Pons (tissue), 1 donor: ENCODE results near the gene KLF1.
"Not testable (repeated sequence)": the region's sequence is repeated elsewhere in the genome, so short reads cannot be mapped to it uniquely, and the experiment has no call there.

Experiments
- DNase-seq: peaks from one replicate; pipeline ENCODE4 v3.0.0-alpha.2; 2016; ENCODE audit warnings: low spot score

KLF1 gene

DNA sequence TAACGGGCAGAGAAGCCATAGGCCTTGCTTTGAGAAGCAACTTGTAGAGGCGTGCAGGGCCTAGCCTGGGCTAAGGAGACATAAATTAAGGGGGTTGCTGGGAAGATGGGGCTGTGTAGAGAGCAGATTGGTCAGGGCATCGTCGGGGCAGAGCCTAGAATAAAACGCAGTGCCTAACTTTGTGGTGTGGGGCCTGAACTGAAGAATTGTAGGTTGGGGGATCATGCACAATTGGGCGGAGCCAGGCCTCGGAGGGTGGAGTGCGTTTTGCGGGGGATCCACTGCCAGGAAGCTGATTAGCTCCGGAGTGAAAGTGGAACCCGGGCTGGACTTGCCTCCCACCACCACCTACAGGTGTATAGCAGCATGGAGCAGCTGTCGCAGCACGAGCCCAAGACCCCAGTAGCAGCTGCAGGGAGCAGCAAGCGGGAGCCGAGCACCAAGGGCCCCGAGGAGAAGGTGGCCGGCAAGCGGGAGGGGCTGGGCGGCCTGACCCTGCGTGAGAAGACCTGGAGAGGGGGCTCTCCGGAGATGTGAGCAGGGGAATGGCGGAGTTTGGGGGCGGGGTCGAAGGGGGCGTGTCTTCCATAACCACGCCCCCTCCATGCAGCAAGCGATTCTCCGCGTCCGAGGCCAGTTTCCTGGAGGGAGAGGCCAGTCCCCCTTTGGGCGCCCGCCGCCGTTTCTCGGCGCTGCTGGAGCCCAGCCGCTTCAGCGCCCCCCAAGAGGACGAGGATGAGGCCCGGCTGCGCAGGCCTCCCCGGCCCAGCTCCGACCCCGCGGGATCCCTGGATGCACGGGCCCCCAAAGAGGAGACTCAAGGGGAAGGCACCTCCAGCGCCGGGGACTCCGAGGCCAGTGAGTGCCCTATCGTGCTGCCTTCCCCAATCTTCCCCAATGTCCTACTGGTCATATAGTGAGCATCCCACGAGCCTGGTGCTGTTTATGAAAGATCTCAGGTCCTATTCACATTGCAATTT, 19.6 kb downstream of the KLF1 start:
- DNase-seq, result no peak

DNA sequence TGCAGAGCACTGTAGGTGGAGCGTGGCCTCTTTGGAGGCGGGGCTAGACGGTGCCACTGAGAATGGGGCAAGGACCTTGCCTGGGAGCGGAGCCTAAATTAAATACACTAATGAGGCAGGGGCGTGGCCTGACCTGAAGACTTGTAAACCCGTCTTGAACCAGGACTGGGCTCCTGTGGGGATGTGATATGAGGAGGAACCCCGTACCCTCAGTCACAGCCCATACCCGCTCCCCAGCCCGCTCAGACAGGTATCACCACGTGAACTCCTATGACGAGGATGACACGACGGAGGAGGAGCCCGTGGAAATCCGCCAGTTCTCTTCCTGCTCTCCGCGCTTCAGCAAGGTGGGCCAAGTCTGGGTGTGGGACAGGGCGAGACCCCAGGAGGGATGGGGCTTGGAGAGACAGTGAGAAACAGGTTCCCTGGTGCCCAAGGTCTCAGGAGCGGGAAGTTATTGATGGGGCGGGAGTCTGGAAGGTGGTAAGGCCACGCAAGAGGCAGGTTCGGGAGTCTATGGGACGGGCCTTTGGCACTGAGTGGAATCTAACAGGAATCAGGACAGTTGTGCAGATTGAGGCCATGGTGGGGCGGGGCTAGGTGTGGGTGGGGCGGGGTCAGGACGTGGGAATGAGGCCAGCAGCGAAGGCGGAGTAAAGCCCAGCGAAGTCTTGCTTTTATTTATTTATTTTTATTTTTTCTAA, 20.4 kb downstream of the KLF1 start:
- DNase-seq, result no peak

- no peak for DNase-seq
Measured at GRCh38 chr19:12865746-12866415, 21.1 kb downstream of the KLF1 start.

DNA sequence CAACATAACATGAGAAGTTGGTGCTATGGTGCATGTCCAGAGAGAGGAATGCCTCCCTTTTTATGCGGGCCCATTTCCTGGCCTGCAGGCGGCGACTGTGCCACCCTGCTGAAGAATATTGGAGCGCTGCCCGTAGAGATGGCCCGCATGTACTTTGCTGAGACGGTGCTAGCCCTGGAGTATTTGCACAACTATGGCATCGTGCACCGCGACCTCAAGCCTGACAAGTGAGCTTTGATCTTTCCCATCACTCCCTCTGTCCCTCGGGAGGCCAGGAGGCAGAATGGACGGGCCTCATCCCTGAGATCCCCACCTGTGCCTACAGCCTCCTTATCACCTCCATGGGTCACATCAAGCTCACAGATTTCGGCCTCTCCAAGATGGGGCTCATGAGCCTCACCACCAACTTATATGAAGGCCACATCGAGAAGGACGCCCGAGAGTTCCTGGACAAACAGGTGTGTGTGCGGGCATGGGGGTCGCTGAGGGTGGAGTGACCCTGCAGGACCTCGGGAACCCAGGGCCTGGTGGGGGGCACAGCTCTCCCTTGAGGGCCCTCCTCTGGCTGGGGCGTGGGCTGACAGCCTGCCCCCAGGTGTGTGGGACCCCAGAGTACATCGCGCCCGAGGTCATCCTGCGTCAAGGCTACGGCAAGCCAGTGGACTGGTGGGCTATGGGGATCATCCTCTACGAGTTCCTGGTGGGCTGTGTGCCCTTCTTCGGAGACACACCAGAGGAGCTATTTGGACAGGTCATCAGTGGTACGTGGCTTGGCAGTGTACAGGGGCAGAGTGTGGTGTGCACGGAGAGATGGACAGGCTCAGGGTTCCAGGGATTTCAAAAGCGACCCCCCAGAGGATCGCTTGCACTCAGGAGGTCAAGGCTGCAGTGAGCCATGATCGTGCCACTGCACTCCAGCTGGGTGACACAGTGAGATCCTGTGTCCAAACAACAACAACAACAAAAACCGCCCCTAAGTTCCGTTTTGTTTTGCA, 22.0 kb downstream of the KLF1 start:
- no peak for DNase-seq

- no peak for DNase-seq
Measured at GRCh38 chr19:12864143-12864542, 22.9 kb downstream of the KLF1 start.

DNA sequence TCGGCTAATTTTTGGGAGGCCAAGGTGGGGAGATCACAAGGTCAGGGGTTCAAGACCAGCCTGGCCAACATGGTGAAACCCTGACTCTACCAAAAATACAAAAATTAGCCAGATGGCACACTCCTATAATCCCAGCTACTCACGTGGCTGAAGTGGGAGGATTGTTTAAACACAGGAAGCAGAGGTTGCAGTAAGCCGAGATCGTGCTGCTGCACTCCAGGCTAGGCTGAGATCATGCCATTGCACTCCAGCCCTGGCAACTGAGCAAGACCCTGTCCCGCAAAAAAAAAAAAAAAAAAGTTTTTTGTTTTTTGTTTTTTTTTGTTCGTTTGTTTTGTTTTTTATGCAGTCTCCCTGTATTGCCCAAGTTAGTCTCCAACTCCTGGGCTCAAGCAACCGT, 27.5 kb downstream of the KLF1 start:
- DNase-seq, result no peak

DNA sequence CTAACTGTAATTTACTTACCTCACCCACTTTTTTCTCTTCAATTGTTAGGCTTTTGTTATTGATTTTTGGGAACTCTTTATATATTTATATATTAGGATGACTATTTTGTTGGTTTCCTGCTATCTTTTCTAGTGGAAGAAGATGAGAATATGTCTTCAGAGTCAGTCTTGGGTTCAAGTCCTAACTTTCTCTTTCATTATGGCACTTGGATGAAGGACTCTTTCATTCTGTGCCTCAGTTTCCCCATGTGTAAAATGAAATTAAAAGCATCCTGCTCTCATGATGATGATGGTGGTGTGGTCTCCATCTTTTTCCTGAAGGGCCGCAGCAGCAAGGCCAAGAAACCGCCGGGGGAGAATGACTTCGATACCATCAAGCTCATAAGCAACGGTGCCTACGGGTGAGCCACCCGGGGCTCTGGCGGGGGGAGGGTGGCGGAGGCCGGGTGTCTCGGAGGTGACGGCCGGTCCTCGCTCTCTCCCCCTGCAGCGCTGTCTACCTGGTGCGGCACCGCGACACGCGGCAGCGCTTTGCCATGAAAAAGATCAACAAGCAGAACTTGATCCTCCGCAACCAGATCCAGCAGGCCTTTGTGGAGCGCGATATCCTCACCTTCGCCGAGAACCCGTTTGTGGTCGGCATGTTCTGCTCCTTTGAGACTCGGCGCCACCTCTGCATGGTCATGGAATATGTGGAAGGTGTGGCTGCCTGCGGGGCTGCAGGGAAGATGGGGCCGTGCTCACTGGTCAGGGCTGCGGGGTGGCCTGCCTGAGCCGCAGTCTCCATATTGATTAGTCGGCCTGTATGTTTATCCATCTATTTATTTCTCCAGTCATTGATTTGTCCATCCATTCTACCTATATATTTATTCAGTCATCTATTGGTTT, 28.7 kb downstream of the KLF1 start:
- no peak for DNase-seq

GRCh38 chr19:12856653-12857052, 30.3 kb downstream of the KLF1 start:
- no peak for DNase-seq

GRCh38 chr19:12847159-12848139, 39.6 kb downstream of the KLF1 start:
- peak; percentile 58 for DNase-seq

GRCh38 chr19:12846613-12847012, 40.4 kb downstream of the KLF1 start:
- not testable (repeated sequence) for DNase-seq

GRCh38 chr19:12843999-12844732, 42.8 kb downstream of the KLF1 start:
- DNase-seq, result no peak

DNA sequence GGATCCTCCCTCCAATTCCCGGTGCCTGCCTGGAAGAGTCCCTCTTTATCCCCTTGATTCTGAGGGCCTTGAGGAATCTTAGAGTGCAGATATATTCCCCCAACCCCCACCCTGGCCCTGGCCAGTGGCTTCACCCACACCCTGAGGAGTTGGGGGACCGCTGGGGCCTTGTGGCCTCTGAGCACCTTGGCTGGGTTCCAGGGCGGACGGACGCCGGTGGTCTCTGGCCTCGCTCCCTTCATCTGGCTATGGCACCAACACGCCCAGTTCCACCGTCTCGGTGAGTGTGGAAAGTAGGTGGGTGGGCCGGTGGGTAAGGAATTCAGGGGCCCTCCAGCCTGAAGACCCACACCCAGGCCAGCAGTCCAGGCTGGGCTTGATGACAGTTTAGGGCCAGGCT, 43.7 kb downstream of the KLF1 start:
- DNase-seq, result no peak

DNA sequence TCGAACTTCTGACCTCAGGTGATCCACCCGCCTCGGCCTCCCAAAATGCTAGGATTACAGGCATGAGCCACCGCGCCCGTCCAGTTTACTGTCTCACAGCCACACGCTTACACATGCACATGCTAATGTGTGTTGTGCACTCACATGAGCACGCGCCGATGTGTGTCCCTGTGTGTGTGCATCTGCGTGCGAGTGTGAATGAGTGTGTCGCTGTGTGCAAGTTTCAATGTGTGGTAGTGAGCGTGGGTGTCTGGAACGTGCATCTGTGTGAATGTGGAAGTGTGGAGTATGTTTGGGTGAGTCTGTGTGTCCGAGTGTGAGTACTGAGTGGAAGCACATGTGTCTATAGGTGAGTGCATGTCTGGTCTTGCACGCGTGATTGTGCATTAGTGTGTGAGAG, 44.5 kb downstream of the KLF1 start:
- DNase-seq, result no peak

DNA sequence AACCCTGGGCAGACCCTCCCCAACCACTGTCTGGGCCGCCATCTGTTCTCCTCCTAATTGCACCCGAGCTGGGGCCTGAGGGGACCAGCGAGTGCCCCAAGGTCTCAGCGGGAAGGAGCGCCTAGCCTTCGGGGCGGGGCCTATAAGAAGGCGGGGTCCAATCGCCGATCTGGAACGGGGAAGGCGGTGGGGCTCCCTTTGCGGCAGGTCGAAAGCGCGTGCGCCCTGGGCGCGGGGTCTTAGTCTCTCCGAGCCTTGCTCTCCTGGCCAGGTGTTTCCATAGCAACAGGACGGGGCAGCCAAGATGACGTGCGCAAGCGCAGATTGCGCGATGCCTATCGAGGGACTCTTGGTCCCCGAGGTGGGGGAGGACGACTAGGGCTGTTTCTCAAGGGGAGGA, 45.9 kb downstream of the KLF1 start:
- DNase-seq, result no peak

- no peak for DNase-seq
Measured at GRCh38 chr19:12840091-12841079, 46.6 kb downstream of the KLF1 start.

DNA sequence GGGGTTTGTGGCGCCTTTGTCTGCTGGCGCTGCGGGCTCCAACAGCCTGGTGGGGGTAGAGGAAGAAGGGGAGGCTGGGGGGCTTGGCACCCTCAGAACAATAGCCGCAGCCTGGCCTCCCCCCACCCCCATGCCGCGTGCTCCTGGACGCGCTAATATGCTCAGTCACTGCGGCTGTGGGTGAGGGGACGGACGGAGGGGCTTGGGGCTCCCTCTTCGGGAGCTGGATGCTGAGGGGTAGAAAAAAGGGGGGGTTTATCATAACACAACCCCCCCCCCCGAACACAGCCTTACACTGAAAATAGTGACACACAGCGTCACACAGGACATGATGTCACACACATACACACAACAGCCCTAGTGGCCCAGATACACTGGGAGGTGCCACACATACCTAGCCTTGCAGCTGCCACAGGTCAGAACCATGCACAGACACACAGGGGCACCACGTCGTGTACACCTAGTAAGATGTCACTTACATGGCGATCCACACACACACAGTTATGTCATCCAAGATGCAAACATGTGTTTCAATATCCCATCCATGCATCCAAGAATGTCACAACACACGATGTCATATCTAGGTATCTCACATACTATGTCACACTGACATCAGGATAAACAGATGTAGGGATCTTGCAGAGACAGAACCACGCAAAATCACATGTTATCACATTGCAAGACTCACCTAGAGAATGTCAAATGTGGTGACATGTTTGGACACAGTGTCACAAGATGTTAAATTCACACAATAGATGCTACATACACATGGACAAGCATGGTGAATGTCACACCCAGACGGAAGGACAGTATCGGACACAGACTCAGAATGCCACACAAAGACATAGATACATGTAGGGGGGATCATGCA, 47.9 kb downstream of the KLF1 start:
- no peak for DNase-seq
